Tibial nerve (tissue), 4 donors: ENCODE data around the gene NR0B2. TPM values are rescaled to one million over a fixed set of nuclear protein-coding genes. Genes with fewer than 3 reads are reported as not detected.

ENCODE experiments used
- DNase-seq, 2 donors: peaks; one replicate each; pipeline ENCODE4 v3.0.0-alpha.2; 2019; ENCODE audit warnings: low spot score in 2 of 2
- H3K27ac ChIP-seq, 4 donors: fragments of 200-600 bp; sonication (generic) in 3 of 4; one replicate each; pipeline ENCODE4 v1.5.1; 2017 to 2019; ENCODE audit warnings: mild to moderate bottlenecking in 1 of 4
- H3K27me3 ChIP-seq, 2 donors: fragments of 200-600 bp; sonication (generic) in 1 of 2; one replicate each; pipeline versions ENCODE4 v1.5.1 to v1.6.0; 2017 to 2019
- H3K36me3 ChIP-seq, 3 donors: fragments of 200-600 bp; sonication (generic); one replicate each; pipeline ENCODE4 v1.5.1; 2018 to 2019
- H3K4me1 ChIP-seq, 4 donors: fragments of 200-600 bp; sonication (generic) in 3 of 4; one replicate each; pipeline ENCODE4 v1.5.1; 2017 to 2019
- H3K4me3 ChIP-seq, 4 donors: fragments of 200-600 bp; sonication (generic) in 3 of 4; one replicate each; pipeline ENCODE4 v1.5.1; 2017 to 2019; ENCODE audit warnings: mild to moderate bottlenecking in 1 of 4, moderate library complexity in 1 of 4
- H3K9me3 ChIP-seq, 4 donors: fragments of 200-600 bp; sonication (generic) in 3 of 4; one replicate each; pipeline ENCODE4 v1.5.1; 2017 to 2019
- EP300 ChIP-seq, 2 donors: sonication (generic); formaldehyde crosslinking; IDR thresholded peaks; one replicate each; pipeline ENCODE4 v1.6.1; 2017; ENCODE audit warnings: antibody characterized with exemption in 2 of 2, mild to moderate bottlenecking in 1 of 2
- POLR2A ChIP-seq, 2 donors: fragments of 450-650 bp; IDR thresholded peaks; one replicate each; pipeline ENCODE4 v1.6.1; 2017; ENCODE audit warnings: antibody characterized with exemption in 2 of 2, mild to moderate bottlenecking in 2 of 2, moderate library complexity in 2 of 2
- WGBS, 2 donors: methylation state at CpG; one replicate each; pipeline ENCODE4 v1.1.5; 2018; 5-methylcytosine and 5-hydroxymethylcytosine counted together
- total RNA-seq, 4 donors: library from RNA; depleted of rRNA; stranded (reverse); fragments of >200 nt; gene quantifications; one replicate each; pipeline ENCODE4 v1.1.0, GENCODE V29; 2016
- TF ChIP-seq, protein P1 (sequence below), 5 experiments: fragments of 200-600 bp in 3 of 5; fragments of 450-650 bp in 2 of 5; sonication (generic) in 3 of 5; IDR thresholded peaks; one replicate each; pipeline ENCODE4 v1.5.1; 2016 to 2019; ENCODE audit warnings: antibody characterized with exemption in 5 of 5, mild to moderate bottlenecking in 3 of 5, moderate library complexity in 2 of 5

Gene NR0B2
- total RNA-seq, 4 donors from 2014 or later, result not detected

DNA sequence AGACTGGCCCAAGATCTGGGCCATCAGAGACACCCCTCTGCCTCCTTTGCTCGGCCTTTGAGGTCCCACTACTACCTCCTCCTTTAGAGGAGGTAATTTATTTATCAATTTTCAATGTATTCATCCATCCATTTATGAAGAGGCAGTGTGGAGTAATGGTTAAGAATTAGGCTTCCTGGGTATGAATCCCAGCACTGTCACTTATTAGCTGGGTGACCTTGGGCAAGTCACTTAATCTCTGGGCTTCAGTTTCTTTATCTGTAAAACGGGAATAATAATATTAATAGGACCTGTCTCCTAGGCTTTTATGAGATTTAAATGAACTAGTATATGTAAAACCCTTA, 1.7 kb downstream of the NR0B2 start:
- no peaks in the 10 kb centered on the region for H3K36me3 ChIP-seq
- no peak overlapping the region for H3K4me3 ChIP-seq
- H3K9me3 ChIP-seq, result no peaks in the 10 kb centered on the region
- H3K27ac ChIP-seq, result no peak overlapping the region
- H3K4me1 ChIP-seq, result no peaks in the 10 kb centered on the region
- DNase-seq, result no peak
- TF ChIP-seq, protein P1, sequence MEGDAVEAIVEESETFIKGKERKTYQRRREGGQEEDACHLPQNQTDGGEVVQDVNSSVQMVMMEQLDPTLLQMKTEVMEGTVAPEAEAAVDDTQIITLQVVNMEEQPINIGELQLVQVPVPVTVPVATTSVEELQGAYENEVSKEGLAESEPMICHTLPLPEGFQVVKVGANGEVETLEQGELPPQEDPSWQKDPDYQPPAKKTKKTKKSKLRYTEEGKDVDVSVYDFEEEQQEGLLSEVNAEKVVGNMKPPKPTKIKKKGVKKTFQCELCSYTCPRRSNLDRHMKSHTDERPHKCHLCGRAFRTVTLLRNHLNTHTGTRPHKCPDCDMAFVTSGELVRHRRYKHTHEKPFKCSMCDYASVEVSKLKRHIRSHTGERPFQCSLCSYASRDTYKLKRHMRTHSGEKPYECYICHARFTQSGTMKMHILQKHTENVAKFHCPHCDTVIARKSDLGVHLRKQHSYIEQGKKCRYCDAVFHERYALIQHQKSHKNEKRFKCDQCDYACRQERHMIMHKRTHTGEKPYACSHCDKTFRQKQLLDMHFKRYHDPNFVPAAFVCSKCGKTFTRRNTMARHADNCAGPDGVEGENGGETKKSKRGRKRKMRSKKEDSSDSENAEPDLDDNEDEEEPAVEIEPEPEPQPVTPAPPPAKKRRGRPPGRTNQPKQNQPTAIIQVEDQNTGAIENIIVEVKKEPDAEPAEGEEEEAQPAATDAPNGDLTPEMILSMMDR (IDR thresholded peaks at IDR 0.05), result no peak
- no peaks in the 10 kb centered on the region for H3K27me3 ChIP-seq
- WGBS, 2 donors, result 63 to 75% methylated on average over 2 of the region's 2 CpGs

DNA sequence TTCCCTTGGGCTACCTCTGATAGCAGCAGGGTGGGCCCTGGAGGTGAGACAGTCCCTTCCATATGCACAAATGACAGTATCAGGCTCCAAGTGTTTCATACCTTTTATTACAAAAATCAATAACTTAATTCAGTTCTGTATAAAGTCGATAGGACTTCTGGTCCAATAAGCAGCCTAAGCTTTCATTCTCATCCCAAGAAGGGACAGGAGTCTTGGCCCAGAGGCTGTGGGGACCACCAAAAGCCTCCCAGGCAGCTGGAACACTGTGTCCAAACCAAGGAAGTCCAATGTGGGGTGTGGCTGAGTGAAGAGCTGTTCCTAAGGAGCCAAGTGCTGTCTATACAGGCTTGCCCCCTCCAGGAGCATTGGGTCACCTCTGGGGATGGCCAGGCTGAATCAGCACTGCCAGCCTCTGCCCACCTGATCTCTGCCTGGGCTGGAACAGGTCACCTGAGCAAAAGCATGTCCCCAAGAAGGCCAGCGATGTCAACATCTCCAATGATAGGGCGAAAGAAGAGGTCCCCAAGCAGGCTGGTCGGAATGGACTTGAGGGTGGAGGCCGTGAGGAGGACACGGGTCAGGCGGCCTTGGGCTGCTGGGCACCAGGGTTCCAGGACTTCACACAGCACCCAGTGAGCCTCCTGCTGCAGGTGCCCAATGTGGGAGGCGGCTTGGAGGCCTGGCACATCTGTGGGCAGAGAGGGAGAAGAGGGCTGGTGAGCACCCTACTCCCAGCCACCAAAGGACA, 2.2 kb downstream of the NR0B2 start:
- Histone ChIP-seq H3K27ac (no peak overlapping the region), H3K4me1 (no peaks in the 10 kb centered on the region), H3K36me3 (no peaks in the 10 kb centered on the region), H3K27me3 (no peaks in the 10 kb centered on the region), H3K9me3 (no peaks in the 10 kb centered on the region), H3K4me3 (no peak overlapping the region)
- 84 to 89% methylated on average over 8 of the region's 8 CpGs for WGBS, 2 donors
- no peak for DNase-seq
- TF ChIP-seq, protein P1 (IDR thresholded peaks at IDR 0.05), result no peak
- TF ChIP-seq EP300 (IDR thresholded peaks at IDR 0.05), result no peak
- TF ChIP-seq POLR2A (IDR thresholded peaks at IDR 0.05), result no peak

DNA sequence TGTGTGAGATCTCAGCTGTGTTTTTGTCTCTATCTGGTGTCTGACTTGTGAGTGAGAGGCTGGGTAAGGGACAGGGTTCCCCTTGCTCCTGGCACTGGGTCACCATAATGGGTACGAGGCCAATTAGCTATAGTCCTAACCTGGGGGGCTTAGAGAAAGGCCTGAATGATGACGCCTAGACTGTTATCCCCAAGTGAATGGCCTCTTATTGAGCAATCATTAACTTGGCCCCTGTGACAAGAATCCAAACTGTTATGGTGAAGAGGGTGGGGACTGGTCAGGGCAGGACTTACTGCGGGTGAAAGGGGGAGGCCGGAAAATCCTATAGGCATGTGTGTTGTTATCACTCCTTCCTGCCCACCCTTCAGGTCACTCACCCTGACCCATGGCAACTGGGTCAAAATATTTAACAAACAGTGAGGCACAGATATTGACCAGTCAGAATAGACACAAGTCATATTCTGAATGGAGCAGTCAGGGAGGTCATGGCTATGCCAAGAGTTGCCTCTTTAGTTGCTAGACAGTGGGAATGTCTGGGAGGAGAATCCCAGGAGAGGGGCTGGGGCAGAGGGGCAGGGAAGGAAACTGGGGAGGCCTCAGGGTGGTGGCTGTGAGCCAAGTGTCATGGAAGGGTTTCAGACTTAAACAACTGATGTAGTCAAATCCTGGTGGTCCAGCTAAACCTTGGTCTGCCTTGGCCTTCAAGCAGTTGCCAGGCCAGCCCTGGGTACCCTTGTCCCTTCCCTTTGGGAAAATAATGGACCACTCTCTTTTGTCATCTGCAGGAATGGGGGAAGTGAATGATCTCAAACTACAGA, 3.2 kb downstream of the NR0B2 start:
- DNase-seq, result no peak
- no peak overlapping the region for H3K27ac ChIP-seq
- no peaks in the 10 kb centered on the region for H3K9me3 ChIP-seq
- H3K4me1 ChIP-seq, result no peaks in the 10 kb centered on the region
- H3K36me3 ChIP-seq, result no peaks in the 10 kb centered on the region
- H3K27me3 ChIP-seq, result no peaks in the 10 kb centered on the region
- 61 to 67% methylated on average over 4 of the region's 4 CpGs for WGBS, 2 donors
- TF ChIP-seq POLR2A (IDR thresholded peaks at IDR 0.05) (no peak), EP300 (IDR thresholded peaks at IDR 0.05) (no peak)
- TF ChIP-seq, protein P1 (IDR thresholded peaks at IDR 0.05), result no peak
- H3K4me3 ChIP-seq, result no peak overlapping the region

DNA sequence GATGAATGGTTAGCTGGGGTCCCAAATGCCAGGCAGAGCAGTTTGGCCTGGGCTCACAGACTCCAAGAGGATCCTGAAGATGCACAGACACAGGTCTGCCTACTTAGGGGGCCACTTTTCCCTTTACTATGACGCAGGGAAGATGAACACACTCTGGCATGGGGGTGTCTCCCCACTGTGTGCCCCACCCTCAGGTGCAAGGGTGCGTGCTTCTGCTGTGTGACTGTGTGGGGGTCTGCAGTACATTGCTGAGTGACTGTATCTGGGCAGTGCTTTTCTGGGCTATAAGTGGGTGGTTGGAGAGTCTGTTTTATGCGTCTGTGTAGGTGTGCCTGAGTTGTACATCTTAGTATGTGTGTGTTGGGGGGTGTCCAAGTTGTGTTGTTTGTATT, 3.8 kb downstream of the NR0B2 start:
- 70 to 71% methylated on average over 3 of the region's 3 CpGs for WGBS, 2 donors
- no peaks in the 10 kb centered on the region for H3K27me3 ChIP-seq

More for the DNA sequence above, 3.8 kb downstream of the NR0B2 start:
- H3K9me3 ChIP-seq, result no peaks in the 10 kb centered on the region
- no peak overlapping the region for H3K4me3 ChIP-seq
- no peak for DNase-seq
- H3K4me1 ChIP-seq, result no peaks in the 10 kb centered on the region
- H3K36me3 ChIP-seq, result no peaks in the 10 kb centered on the region
- TF ChIP-seq EP300 (IDR thresholded peaks at IDR 0.05) (no peak), POLR2A (IDR thresholded peaks at IDR 0.05) (no peak)
- TF ChIP-seq, protein P1 (IDR thresholded peaks at IDR 0.05), result no peak
- H3K27ac ChIP-seq, result no peak overlapping the region
